HepG2 (cell line): Measurements from ENCODE around the gene CYB5R2.

Experiments used
- CBX5 ChIP-seq: sonication (generic); formaldehyde crosslinking; IDR thresholded peaks from 2 replicates; pipeline ENCODE4 v1.4.0; 2020; ENCODE audit warnings: missing genetic modification reagents, borderline replicate concordance
- EHMT2 ChIP-seq: fragments of 200-600 bp; sonication (generic); IDR thresholded peaks from 2 replicates; pipeline ENCODE4 v1.7.0; 2017; ENCODE audit warnings: antibody characterized with exemption, low read depth, low read length, borderline replicate concordance
- EP300 ChIP-seq, 3 experiments: sonication (generic) in 1 of 3; formaldehyde crosslinking in 1 of 3; IDR thresholded peaks; 2 replicates each; pipeline versions ENCODE4 v1.5.1 to v1.6.1; 2011 to 2020; ENCODE audit warnings: low read depth in 2 of 3, low read length in 2 of 3, borderline replicate concordance in 1 of 3, improper control_type of control experiment in 1 of 3, mild to moderate bottlenecking in 1 of 3, missing genetic modification reagents in 1 of 3, moderate library complexity in 1 of 3
- HNRNPK ChIP-seq: fragments of 200-400 bp; formaldehyde crosslinking; IDR thresholded peaks from 2 replicates; pipeline ENCODE4 v1.6.1; 2018; ENCODE audit warnings: low read length, low read depth, moderate library complexity, mild to moderate bottlenecking; ENCODE audit not compliant: poor library complexity, severe bottlenecking
- JARID2 ChIP-seq: sonication (generic); formaldehyde crosslinking; IDR thresholded peaks from 2 replicates; pipeline ENCODE4 v1.8.1; 2023; ENCODE audit warnings: missing genetic modification reagents, inconsistent platforms; ENCODE audit not compliant: insufficient replicate concordance
- JUND ChIP-seq: sonication (generic); formaldehyde crosslinking; IDR thresholded peaks from 2 replicates; pipeline ENCODE4 v1.8.0; 2022; ENCODE audit warnings: mild to moderate bottlenecking, missing genetic modification reagents
- POLR2AphosphoS5 ChIP-seq: IDR thresholded peaks from 2 replicates; pipeline ENCODE4 v1.6.1; 2012; ENCODE audit warnings: low read depth, low read length
- ZBTB7A ChIP-seq: sonication (generic); formaldehyde crosslinking; IDR thresholded peaks from 2 replicates; pipeline ENCODE4 v1.8.0; 2022; ENCODE audit warnings: mild to moderate bottlenecking, missing genetic modification reagents
- ZNF292 ChIP-seq: sonication (generic); formaldehyde crosslinking; IDR thresholded peaks from 2 replicates; pipeline ENCODE4 v1.8.1; 2022; ENCODE audit warnings: mild to moderate bottlenecking, low read depth, missing genetic modification reagents, borderline replicate concordance

DNA sequence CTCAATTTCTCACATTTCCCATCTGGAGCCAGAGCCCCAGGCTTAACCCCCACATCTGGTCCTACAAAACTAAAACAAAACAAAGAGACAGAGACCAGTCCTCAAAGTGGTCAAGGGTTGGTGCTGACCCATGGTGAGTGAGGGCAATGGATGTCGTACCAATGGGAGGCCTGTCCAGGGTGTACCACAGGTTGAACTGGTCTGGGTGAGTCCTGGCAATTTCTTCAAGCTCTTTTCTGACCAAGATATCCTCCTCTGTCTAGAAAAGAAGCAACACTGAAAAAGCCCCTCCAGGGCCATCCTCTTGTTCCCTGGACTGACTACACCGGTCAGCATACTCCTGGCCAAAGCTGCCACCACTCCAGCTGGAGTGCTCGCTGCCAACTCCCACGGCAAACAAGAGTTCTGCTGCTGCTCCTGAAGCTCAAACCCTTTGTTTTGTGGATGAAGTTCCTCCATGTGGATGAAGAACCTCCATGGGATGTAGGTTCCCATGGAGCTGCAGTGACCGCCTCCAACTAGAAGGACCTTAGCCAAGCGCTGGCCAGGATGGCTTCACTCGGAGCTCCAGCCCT is 6.9 kb downstream of the CYB5R2 start:
- TF ChIP-seq ZNF292 (CRISPR knock-in tag), result no peak
- TF ChIP-seq EP300 (IDR thresholded peaks at IDR 0.05; ENCODE audit: low read depth in 2 of 2, low read length in 2 of 2), result no peak
- no peak for TF ChIP-seq EP300 (CRISPR knock-in tag; IDR thresholded peaks at IDR 0.05; ENCODE audit: borderline replicate concordance)
- no peak for TF ChIP-seq EHMT2
- no peak for TF ChIP-seq JARID2 (CRISPR knock-in tag)
- no peak for TF ChIP-seq JUND (CRISPR knock-in tag)
- TF ChIP-seq POLR2AphosphoS5, result no peak
- TF ChIP-seq CBX5 (CRISPR knock-in tag), result no peak
- no peak for TF ChIP-seq ZBTB7A (CRISPR knock-in tag)
- no peak for TF ChIP-seq HNRNPK
